GM12878 (cell line): ENCODE measurements around the gene PRR7.

Source experiments
- HDAC6 ChIP-seq: fragments of 200-600 bp; sonication (generic); IDR thresholded peaks from one replicate; pipeline ENCODE4 v1.8.0; 2017; ENCODE audit warnings: antibody characterized with exemption; ENCODE audit not compliant: unreplicated experiment
- IRF5 ChIP-seq: fragments of 450-650 bp; IDR thresholded peaks from 2 replicates; pipeline ENCODE4 v1.6.1; 2017; ENCODE audit warnings: borderline replicate concordance
- RAD21 ChIP-seq: IDR thresholded peaks from 2 replicates; pipeline ENCODE4 v1.6.1; 2011; ENCODE audit warnings: mild to moderate bottlenecking, low read depth, low read length, moderate library complexity; ENCODE audit not compliant: insufficient read depth
- SP1 ChIP-seq: IDR thresholded peaks from one replicate; pipeline ENCODE4 v1.6.1; 2011; ENCODE audit warnings: low read depth, low read length
- ZBED1 ChIP-seq: IDR thresholded peaks from 2 replicates; pipeline ENCODE4 v1.6.1; 2016; ENCODE audit warnings: borderline replicate concordance
- ZZZ3 ChIP-seq: IDR thresholded peaks from 2 replicates; pipeline ENCODE4 v1.6.1; 2011; ENCODE audit warnings: low read depth; ENCODE audit not compliant: control insufficient read depth, insufficient read length
- TF ChIP-seq, protein P1 (sequence below): IDR thresholded peaks from 2 replicates; pipeline ENCODE4 v1.6.1; 2011; ENCODE audit warnings: borderline replicate concordance, low read depth, mild to moderate bottlenecking, moderate library complexity, mixed read lengths, low read length; ENCODE audit not compliant: insufficient read depth; ENCODE audit errors: extremely low read length

DNA sequence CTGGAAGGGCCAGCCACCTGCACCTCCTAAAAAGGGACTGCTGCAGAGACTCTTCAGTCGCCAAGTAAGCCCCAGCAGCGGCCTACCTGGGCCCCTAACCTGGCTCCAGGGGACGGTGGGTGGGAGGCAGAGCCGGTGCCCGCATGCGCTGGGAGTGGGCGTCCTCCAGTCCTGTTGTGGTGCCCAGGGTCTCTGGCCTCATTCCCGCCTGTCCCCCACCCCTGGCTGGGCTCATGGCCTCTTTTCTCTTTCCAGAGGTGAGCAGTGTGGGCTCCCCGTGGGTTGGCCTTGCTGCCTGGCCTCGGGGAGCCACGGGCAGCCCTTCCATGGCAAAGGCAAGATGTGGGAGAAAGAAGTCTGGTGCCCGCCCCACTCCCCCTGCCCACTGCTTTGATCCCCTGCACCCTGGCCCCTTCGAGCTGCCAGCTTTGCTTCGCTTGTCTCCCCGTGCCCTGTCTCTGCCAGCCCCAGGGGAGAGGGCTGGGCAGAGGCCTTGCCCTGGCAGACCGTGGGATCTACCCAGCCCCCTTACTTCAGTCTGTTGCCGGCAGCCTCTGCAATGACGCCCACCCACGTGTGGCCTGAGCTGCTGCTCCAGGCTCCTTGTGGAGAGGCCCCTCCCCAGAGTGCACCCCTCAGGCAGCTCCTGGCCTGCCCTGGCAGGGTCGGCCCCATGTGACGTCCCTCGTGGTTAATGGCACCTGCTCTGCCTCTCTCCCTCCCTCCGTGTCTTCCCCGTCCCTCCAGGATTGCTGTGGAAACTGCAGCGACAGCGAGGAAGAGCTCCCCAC, 5.4 kb upstream of the PRR7 start:
- TF ChIP-seq RAD21: no peak
- no peak for TF ChIP-seq ZBED1
- TF ChIP-seq ZZZ3: no peak
- no peak for TF ChIP-seq HDAC6
- TF ChIP-seq SP1: no peak
- TF ChIP-seq, protein P1, sequence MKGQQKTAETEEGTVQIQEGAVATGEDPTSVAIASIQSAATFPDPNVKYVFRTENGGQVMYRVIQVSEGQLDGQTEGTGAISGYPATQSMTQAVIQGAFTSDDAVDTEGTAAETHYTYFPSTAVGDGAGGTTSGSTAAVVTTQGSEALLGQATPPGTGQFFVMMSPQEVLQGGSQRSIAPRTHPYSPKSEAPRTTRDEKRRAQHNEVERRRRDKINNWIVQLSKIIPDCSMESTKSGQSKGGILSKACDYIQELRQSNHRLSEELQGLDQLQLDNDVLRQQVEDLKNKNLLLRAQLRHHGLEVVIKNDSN: no peak
- no peak for TF ChIP-seq IRF5
